Astrocyte of the hippocampus (primary cell): Measurements from ENCODE around the gene C11orf98.
"Not testable (repeated sequence)": the region's sequence is repeated elsewhere in the genome, so short reads cannot be mapped to it uniquely, and the experiment has no call there.

Experiments used
- DNase-seq: peaks from one replicate; pipeline ENCODE4 v3.0.0; 2011; ENCODE audit warnings: low read depth, low spot score

C11orf98 gene

DNA sequence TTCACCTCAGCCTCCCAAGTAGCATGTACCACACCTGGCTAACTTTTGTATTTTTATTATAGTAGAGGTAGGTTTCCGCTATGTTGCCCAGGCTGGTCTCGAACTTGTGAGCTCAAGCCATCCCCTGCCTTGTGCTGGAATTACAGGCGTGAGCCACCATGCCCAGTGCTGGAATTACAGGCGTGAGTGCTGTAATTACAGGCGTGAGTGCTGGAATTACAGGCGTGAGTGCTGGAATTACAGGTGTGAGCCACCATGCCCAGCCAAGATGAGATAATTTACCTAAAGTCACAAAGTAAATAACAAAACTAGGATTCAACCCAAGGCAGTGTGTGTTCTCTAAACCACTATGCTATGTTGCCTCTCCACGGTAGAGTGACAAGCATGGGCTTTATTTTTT is 17.5 kb upstream of the C11orf98 start:
- DNase-seq = no peak

DNA sequence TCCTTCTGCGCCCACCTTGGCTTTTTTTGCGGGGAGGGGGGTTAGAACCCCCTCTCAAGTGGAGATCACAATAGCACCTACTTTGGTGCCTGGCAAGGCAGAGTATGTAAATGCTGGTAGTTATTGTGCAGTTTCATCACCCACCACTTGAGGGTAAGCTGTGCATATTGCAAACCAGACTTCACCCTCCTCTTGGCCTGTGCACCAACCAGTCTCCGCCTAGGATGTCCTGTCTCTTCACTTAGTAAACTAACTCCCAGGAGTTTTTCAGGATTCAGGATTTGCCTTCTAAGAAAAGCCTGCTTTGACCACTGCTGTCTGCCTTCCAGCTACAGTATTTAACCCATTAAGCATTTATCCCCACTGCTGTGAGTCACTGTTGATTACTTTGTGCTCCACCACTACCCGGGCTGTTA is 15.8 kb upstream of the C11orf98 start:
- DNase-seq = peak; percentile 84

DNA sequence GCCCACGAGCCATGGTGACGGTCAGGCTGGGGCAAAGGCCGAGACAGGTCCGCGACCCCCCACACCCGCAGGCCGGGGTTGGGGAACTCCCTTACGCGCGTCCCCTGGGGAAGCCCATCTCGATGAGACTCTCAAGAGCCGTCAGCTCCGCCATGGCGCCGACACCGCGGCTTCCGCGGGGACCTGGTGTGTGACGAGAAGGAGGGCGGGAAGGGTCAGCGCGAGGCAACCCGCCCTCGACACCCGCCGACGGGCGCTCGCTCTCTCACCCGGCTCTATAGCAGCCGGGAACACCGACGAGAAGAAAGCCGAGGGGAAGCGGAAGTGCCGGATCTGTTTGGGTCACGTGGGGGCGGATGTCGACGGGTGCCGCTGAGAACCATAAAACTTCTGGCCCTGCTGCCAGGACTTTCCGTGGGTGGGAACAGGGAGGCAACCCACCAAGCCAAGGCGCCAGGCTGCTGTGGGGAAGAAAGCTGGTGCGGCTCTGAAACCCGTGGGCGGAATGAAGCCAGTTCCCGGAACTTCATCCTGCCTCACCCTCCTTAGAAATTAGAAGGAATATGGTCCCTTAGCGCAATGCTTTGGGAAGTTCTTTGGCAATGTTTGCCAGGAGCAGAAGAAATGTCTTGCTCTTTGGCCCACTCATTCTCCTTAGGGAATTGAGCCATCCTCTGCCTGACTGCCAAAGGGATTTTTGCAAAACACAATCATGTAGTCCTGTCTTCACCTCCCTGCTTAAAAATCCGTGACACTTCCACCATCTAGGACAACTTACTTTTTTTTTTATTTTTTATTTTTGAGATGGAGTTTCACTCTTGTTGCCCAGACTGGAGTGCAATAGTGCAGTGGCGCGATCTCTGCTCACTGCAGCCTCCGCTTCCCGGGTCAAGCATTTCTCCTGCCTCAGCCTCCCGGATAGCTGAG is 14.0 kb upstream of the C11orf98 start, which contains the start of gene UBXN1:
Gene UBXN1 (minus strand): TSS at position 304 of the 927 bp plus-strand sequence. CDS start 150 bp downstream, at position 154.
- DNase-seq = peak; percentile 93

DNA sequence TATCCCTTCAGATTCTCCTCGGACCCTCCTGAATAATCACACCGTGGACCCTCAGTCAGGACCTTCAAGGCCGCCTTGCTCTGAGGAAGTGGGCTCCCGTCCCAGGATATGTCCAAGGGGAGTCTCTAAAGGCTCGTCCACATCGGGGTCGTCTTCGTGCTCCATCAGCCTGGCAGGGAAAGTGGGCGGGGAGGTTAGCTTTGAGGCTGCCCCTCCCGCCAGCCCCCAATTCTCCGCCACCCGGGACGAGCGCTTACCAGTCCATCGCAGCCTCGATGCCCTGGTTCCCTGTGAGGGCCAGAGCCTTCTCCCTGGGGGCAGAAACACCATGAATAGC is 13.4 kb upstream of the C11orf98 start:
- DNase-seq = no peak

DNA sequence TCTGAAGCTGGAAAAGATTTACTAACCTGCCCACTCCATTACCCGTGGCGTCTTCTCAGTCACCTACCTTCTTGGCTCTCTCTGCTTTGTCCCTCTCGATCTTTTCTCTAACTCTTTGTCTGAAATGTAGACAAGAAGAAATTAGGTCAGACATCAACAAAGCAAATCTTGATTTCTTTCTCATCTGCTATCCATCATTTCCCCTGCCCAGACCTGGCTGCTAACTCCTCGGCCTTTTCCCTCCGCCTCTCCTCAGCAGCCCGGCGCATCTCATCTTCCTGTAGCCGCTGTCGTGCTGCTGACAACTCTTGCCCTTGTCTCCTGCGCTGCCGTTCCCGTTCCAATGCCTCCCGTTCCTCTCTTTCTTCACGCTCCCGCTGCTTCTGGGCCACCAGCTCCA is 12.7 kb upstream of the C11orf98 start:
- DNase-seq = no peak

DNA sequence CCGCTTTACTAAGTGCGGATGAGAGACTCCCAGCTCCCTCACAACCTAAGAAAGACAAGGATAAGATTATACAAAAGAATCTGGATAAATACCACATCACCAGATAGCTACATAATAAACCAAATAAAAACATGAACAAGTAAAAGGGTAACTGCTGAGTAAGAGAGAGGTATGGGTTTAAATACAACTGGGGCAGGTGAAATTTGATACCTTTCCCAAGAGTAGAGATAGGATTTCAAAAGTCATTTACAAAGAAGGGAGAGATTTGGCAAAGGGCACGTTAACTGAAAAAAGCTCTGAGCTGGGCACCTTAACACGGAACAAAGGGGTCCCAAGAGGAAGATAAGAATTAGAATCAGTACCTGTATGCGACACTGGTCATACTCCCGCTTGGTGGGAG is 12.1 kb upstream of the C11orf98 start:
- no peak for DNase-seq

DNA sequence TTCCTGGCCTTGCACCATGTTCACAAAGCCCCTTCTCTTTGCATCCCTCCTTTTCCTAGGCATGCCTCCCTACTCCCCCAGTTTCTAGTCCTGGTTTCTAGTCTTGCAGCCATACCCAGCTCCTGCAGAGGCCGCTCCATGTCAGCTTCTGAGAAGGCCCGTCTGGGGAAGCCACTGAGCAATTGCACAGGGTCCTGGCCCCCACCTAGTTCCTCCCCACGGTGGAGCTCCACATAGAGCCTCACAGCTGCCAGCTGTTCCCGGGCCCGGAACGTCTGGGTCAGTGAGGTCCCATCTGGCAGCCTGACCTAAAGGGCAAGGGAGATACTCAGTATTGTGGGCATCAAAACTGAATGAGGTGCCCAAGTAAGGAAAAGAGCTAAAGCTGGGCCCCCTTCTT is 11.7 kb upstream of the C11orf98 start:
- no peak for DNase-seq

DNA sequence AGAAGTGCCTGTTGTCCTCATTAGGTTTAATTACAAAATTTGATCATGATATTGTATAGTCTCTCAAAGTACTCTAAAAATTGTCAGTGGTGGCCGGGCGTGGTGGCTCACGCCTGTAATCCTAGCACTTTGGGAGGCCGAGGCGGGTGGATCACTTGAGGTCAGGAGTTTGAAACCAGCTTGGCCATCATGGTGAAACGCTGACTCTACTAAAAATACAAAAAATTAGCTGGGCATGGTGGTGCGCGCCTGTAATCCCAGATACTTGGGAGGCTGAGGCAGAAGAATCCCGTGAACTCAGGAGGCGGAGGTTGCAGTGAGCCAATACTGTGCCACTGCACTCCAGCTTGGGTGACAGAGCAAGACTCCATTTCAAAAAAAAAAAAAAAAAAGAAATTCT is 10.4 kb upstream of the C11orf98 start:
- not testable (repeated sequence) for DNase-seq

DNA sequence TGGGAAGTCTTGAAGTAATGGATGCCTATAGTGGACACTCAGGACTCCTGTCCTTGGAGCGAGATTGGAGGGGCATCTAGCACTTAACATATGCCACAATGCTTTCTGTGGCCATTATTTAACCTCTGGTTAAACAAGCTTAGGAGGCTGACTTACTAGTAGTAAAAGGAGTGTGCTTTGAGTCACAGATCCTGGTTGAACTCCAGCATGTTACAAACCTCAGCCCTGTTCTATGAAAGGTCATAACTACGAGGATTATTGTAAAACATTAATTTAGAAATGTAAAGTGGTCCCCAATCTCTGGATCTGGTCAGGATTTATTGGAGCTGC is 8.2 kb upstream of the C11orf98 start:
- no peak for DNase-seq

DNA sequence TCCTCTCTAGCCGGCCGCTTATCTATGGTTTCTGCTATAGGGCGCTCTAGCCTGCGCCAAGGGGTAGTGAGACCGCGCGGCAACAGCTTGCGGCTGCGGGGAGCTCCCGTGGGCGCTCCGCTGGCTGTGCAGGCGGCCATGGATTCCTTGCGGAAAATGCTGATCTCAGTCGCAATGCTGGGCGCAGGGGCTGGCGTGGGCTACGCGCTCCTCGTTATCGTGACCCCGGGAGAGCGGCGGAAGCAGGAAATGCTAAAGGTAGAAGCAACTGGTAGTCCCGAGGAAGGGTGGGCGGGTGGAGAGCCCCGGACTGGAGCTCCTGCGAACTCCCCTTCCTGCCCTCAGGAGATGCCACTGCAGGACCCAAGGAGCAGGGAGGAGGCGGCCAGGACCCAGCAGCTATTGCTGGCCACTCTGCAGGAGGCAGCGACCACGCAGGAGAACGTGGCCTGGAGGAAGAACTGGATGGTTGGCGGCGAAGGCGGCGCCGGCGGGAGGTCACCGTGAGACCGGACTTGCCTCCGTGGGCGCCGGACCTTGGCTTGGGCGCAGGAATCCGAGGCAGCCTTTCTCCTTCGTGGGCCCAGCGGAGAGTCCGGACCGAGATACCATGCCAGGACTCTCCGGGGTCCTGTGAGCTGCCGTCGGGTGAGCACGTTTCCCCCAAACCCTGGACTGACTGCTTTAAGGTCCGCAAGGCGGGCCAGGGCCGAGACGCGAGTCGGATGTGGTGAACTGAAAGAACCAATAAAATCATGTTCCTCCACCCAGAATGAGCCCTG is 6.8 kb upstream of the C11orf98 start, which contains the start of the genes LBHD1 and UQCC3:
Gene LBHD1 (minus strand): TSS at position 660 of the 782 bp plus-strand sequence. CDS start 2,236 bp downstream, outside the sequence.
Gene UQCC3 (plus strand): TSS at position 66 of the 782 bp plus-strand sequence. CDS start 73 bp downstream, at position 139.
- DNase-seq = peak; percentile 92

DNA sequence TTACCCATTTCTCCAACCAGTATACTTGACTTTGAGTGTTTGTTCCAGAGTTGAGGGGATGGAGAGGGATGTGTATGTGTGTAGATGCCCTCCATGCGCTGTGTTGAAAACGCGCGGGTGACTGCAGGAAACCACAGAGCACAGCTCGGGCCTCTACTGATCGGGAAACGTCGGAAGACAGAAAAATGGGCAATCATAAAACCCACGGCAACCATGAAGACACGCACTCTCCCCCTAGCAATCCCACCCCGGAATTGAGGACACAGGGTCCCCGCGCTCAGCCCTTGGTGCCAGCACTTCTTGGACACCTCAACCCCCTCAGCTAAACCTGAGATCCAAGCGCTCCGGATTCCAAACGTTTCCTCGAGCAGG is 6.2 kb upstream of the C11orf98 start:
- no peak for DNase-seq

DNA sequence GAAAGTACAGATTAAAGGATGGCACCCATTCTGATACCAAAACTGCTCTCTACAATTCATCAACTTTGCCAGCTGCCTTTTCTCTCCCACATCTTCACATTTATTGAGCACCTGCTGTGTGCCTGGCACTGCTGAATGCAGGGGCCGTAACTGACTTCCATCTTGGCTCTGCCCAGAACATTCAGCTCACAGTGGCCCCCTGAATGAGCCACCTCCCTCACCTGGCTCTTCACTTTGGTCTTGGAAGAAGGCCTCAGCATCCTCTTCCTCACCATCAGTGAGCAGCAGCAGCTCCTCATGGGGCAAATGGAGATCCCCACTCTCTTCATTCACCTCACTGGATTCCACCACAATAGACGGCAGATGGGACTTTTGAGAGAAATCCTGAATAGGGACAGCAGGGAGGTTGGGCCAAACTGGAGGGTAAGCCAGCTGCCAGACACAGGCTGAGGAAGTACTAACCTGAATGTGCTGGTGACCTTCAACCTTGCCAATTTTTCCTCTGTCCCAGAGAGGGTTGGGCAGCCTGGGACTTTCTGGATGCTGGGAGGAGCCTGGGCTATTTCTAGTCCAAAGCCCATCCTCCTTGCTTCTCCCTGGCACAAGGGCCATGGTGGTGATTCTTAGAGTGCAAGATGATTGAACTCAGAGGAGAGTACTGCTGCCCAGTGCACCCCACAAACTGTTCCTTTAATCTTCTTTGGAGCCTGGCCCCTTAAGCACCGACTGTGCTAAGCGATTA is 4.6 kb upstream of the C11orf98 start:
- no peak for DNase-seq

DNA sequence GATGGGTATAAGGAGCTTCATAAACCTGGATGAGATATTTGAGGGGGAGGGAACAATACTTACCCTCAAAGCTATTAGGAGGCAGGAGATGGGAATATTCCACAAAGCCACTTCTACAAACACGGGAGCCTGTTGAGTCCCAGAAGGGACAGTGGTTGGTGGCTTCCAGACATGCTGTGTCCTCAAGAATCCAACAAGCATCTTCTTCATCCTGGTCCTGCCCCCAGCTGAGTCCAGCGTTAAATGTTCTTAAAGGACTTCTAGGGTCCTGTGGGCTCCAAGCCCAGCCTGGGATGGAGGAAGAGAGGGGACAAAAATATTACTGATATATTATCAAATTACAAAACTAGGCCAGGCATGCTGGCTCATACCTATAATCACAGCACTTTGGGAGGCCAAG is 2.5 kb upstream of the C11orf98 start:
- DNase-seq = no peak

DNA sequence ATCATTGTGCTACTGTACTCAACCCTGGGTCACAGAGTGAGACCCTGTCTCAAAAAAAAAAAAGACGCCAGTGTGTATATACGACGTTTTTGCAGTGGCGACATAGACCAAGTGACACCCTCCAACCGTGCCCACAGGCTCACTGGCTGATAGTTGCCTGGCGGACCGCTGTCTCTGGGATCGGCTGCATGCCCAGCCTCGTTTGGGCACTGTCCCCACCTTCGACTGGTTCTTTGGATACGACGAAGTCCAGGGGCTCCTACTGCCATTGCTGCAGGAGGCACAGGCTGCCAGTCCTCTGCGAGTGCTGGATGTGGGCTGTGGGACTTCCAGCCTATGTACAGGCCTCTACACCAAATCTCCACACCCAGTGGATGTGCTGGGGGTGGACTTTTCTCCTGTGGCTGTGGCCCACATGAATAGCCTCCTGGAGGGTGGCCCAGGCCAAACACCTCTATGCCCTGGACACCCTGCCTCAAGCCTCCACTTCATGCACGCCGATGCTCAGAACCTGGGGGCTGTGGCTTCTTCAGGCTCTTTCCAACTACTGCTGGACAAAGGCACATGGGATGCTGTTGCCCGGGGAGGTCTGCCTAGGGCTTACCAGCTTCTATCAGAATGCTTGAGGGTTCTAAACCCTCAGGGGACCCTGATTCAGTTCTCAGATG is 1.4 kb upstream of the C11orf98 start:
- peak; percentile 17 for DNase-seq

DNA sequence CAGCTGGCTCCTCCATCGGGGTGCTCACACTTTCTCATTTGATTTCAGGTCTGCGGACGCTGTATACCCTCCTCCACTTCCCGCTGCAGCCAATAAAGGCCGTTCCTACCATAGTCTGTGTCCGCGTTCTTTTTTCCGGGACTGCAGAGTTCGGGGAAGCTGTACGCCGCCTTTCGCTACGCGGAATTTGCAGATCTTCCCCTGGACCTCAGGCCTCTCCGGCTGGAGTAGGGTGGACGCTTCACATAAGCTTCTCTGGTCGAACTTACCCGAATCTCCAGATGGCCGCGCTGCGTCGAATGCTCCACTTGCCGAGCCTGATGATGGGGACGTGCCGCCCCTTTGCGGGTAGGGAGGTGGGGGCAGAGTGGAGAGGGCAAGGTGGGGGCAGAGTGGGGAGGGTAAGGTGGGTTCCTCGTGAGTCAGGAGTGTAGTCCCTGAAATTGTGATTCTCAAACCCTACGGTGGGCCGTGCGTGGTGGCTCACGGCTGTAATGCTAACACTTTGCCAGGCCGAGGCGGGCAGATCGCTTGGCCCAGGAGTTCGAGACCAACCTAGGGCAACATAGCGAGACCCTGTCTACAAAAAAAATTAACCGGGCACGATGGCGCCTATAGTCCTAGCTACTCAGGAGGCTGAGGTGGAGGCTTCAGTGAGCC is 719 bp upstream of the C11orf98 start:
- DNase-seq = peak; percentile 84

DNA sequence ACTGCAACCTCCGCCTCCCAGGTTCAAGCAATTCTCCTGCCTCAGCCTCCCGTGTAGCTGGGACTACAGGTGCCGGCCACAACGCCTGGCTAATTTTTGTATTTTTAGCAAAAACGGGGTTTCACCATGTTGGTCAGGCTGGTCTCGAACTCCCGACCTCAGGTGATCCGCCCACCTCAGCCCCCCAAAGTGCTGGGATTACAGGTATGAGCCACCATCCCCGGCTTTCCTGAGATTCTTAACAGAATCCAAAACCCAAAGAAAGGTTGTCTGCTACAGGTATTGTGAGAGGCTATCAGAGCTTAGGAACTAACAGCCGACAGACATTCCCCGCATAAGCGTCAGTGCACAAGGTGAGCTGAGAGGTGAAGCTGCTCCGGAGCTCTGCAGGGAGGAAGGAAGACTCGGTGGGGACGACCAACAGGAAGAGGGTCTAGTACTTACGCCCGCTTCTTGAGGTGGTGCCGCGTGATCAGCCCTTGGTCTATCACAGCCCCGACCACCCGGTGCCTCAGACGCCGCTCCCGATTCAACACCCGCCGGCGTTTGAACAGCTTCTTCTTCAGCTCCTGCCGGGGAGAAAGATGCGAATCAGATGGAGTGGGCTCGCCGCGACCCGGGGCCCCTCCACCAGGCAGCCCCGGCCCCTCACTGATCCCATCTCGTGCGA is 470 bp downstream of the C11orf98 start:
- peak; percentile 74 for DNase-seq

DNA sequence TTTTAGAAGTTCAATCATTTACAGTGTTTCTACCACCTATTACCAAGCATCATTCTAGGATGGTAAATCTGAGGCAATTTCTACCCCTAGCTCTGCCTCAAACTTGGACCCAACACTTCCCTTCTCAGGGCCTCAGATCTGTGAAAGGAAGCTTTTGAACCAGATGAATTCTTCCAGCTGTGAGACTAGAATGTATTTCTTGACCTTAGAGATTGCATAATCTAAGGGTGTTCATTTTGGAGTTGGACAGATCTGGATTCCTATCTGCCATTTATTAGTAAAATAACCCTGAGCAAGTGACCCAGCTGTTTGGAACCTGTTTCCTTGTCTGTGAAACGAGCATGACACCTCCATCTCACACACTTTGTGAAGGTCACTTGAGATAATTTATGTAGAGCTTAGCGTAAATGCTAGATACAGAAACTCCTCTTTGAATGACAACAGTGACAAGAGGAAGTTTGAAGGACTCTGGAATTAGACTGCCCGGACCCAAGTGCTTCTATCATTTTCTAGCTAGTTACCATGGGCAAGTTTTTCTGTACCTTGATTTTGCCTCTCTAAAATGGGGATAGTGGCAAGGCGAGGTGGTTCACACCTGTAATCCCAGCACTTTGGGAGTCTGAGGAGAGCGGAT is 8.1 kb downstream of the C11orf98 start:
- no peak for DNase-seq

DNA sequence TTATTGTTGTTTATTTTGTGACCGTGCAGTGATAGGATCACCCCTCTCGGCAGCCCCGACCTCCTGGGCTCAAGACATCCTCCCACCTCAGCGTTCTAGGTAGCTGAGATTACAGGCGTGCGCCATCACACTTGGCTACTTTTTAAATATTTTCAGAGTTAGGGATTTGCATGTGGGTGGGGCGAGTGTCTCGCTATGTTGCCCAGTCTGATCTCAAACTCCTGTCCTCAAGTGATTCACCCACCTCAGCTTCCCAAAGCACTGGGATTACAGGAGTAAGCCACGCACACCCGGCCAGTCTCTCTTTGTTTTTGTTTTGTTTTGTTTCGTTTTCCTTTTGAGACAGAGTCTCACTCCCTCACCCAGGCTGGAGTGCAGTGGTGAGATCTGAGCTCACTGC is 10.7 kb downstream of the C11orf98 start:
- no peak for DNase-seq

DNA sequence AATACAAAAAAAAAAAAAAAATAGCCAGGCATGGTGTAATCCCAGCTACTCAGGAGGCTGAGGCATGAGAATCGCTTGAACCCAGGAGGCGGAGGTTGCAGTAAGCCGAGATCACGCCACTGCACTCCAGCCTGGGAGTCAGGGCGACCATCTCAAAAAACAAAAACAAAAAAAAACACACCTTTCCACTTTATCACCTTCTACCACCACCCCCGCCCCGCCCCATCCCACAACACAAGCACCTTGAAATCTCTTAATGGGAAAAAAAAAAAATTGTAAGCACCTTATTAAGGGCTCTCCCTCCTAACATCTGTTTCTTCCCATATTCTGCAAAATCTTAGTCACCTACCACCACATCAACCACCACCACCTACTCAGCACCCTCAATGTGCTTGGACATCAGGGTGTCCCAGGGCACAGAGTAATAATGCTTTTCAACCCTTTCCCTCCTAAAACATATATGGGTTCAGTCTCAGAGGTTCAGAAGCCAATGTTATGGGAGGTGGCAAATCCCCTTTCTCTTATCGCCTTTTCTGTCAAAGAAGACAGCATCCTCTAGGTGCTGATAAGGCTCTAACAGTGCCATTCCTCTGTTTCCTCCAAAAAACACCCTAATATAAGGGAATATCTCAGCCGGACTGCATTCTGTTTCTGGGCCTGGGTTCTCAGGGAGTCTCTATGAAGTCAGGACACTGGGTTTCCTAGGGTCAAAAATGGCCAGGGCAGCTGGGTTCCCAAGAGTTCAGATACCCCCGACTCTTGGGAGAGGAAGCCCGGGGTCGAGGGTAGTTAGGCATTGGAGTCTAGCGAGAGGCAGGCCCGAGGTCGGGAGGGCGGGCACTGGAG is 12.6 kb downstream of the C11orf98 start:
- DNase-seq = no peak
